Heart right ventricle (tissue), 16 donors: ENCODE data around the gene ZFP36L1. TPM values are rescaled to one million over a fixed set of nuclear protein-coding genes. Genes with fewer than 3 reads are reported as not detected.

ENCODE experiments used
- ATAC-seq, 8 donors: fragments of 200-7000 bp; cut with Tn5 transposase; one replicate each; pipeline ENCODE4 v1.9.1; 2020; ENCODE audit warnings: mild to moderate bottlenecking in 8 of 8, moderate library complexity in 8 of 8, moderate number of reproducible peaks in 1 of 8
- DNase-seq, 2 donors: peaks; one replicate each; pipeline ENCODE4 v3.0.0-alpha.2; 2020
- H3K27ac ChIP-seq, 10 donors: fragments of 200-600 bp; sonication (generic) in 2 of 10; one replicate each; pipeline versions ENCODE4 v1.5.0 to v1.8.0; 2020 to 2022; ENCODE audit warnings: mild to moderate bottlenecking in 3 of 10
- H3K27me3 ChIP-seq, 7 donors: fragments of 200-600 bp; one replicate each; pipeline ENCODE4 v1.8.0; 2021 to 2022; ENCODE audit warnings: mild to moderate bottlenecking in 2 of 7
- H3K36me3 ChIP-seq, 9 donors: fragments of 200-600 bp; sonication (generic) in 1 of 9; one replicate each; pipeline versions ENCODE4 v1.5.0 to v1.8.0; 2020 to 2022; ENCODE audit warnings: mild to moderate bottlenecking in 2 of 9
- H3K4me1 ChIP-seq, 9 donors: fragments of 200-600 bp; sonication (generic) in 1 of 9; one replicate each; pipeline versions ENCODE4 v1.5.0 to v1.8.0; 2020 to 2022; ENCODE audit warnings: mild to moderate bottlenecking in 4 of 9
- H3K4me3 ChIP-seq, 10 donors: fragments of 200-600 bp; sonication (generic) in 2 of 10; one replicate each; pipeline versions ENCODE4 v1.5.0 to v1.8.0; 2020 to 2022; ENCODE audit warnings: mild to moderate bottlenecking in 7 of 10, moderate library complexity in 2 of 10
- H3K9me3 ChIP-seq, 11 donors: fragments of 200-600 bp in 10 of 11; sonication (generic) in 2 of 11; one replicate each; pipeline versions ENCODE4 v1.5.0 to v1.8.0; 2013 to 2022; ENCODE audit warnings: mild to moderate bottlenecking in 2 of 11, control low read depth in 1 of 11, moderate library complexity in 1 of 11
- WGBS, 2 donors: extraction: QIAGEN DNeasy Blood & Tissue Kit; methylation state at CpG; one replicate each; pipeline ENCODE4 v1.1.7; 2013; ENCODE audit warnings: inconsistent platforms in 1 of 2; 5-methylcytosine and 5-hydroxymethylcytosine counted together
- intact Hi-C, 10 donors: fragments of 100-400 bp; cut with DNase I; formaldehyde crosslinking; loops; one replicate each; pipeline versions ENCODE4 v1.11.1 to v1.14.2; 2022
- polyA plus RNA-seq, 2 donors: library from polyadenylated mRNA; stranded (reverse); fragments of 200-250 nt; gene quantifications; one replicate each; pipeline ENCODE4 v1.2.3, GENCODE V29; 2013
- total RNA-seq, 10 donors: library from RNA; stranded (reverse); fragmentation: NEBNext Ultra II Directional in 3 of 10; extraction: Animal tissue kit (Norgen Biotek cat#: 25700) in 3 of 10; gene quantifications; one replicate each; pipeline versions ENCODE4 v1.2.1 to v1.2.4, GENCODE V29; 2021 to 2023
- TF ChIP-seq, protein P1 (sequence below), 9 donors: fragments of 200-600 bp; sonication (generic) in 2 of 9; IDR thresholded peaks; one replicate each; pipeline versions ENCODE4 v1.5.0 to v1.8.0; 2021 to 2022; ENCODE audit warnings: antibody characterized with exemption in 9 of 9, mild to moderate bottlenecking in 5 of 9, moderate library complexity in 1 of 9
- donor health status: Arrhythmogenic right ventricular cardiomyopathy.
- donor health status: ischemic (EF 13 %, LVEDD 7.1; RV severe dilation, severe dysfunction).
- donor health status: healthy with polysubstance abuse.
- donor health status: DM: no; HTN: yes; CAD: no.
- donor health status: DM: no; HTN: no; CAD: no.
- donor health status: ischemic (EF 25% LVEDD 6.9; RV normal size, moderate dysfunction).
- donor health status: ischemic (EF 25% LVEDD 5.7; RV mildly dilated, moderate dysfunction).
- donor health status: healthy.
- donor health status: DM: yes; HTN: yes; CAD: no.
- donor health status: Ischemic cardiomyopathy.
- donor health status: ischemic (EF 35%, LVEDD 5.7; RV mildly dilated, moderate dysfunction).
- donor health status: nonischemic (EF 11% LVEDD 7.7; RV severe dilation, severe dysfunction).
- donor health status: DM: yes; HTN: yes; CAD: no.
- donor health status: PGD.
- donor health status: ischemic (EF 29% LVEDD 5.4; RV normal size, mild dysfunction).
- donor health status: nonischemic (EF 23%, LVEDD 6.1; RV moderate dilation, normal function).

ZFP36L1 gene
- total and polyA plus RNA-seq, 12 donors, result 40.8 to 127 (median 53.1) TPM

DNA sequence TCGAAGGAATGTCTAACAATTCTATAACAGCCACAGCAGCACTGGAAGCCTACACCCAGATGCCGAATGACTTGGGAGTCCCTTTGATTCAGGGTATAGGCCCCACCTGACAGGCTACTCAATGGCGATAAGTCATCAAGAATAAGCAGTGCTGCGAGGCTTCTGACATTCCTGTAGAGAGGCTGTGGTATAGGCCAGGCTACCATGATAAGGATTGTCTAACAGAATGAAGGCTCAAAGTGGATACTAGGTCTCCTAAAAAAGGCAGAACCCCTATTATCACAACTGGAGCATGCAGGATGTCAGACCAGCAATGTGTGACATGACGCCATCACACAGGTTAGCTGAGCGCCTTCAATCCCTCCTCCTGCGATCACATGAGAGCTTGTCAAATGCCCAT lies 53.2 kb downstream of the ZFP36L1 start:
- intact Hi-C loops, result no loop called here
- Histone ChIP-seq H3K9me3 (peaks cover 0 to 7% (median 0%) of the 10 kb centered on the region in 11 donors), H3K4me1 (peaks cover 2 to 43% (median 23%) of the 10 kb centered on the region in 9 donors), H3K27ac (no peak overlapping the region), H3K4me3 (no peak overlapping the region), H3K36me3 (no peaks in the 10 kb centered on the region), H3K27me3 (peaks cover 0 to 17% (median 0%) of the 10 kb centered on the region in 7 donors)
- TF ChIP-seq, protein P1, sequence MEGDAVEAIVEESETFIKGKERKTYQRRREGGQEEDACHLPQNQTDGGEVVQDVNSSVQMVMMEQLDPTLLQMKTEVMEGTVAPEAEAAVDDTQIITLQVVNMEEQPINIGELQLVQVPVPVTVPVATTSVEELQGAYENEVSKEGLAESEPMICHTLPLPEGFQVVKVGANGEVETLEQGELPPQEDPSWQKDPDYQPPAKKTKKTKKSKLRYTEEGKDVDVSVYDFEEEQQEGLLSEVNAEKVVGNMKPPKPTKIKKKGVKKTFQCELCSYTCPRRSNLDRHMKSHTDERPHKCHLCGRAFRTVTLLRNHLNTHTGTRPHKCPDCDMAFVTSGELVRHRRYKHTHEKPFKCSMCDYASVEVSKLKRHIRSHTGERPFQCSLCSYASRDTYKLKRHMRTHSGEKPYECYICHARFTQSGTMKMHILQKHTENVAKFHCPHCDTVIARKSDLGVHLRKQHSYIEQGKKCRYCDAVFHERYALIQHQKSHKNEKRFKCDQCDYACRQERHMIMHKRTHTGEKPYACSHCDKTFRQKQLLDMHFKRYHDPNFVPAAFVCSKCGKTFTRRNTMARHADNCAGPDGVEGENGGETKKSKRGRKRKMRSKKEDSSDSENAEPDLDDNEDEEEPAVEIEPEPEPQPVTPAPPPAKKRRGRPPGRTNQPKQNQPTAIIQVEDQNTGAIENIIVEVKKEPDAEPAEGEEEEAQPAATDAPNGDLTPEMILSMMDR (IDR thresholded peaks at IDR 0.05), result no peak
- 78 to 91% methylated on average over 7 of the region's 7 CpGs for WGBS, 2 donors
- DNase-seq (no peak), ATAC-seq (no peak)

DNA sequence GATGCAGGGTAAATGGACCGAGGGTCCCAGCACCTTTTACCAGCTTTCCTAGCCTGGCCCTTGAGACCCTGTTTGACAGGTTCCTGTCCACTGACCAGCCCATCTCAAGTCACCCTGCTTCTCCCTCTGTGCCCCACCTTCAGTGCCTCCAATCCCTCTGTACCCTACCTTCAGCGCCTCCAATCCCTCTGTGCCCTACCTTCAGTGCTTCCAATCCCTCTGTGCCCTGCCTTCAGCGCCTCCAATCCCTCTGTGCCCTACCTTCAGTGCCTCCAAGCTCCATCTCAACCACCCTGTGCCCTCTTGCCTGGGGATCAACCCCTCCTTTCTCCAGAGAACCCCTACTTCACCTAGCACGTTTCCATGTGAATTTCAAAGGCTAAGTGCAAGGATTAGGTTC lies 54.3 kb downstream of the ZFP36L1 start:
- WGBS, 2 donors, result 97 to 100% methylated on average over 4 of the region's 4 CpGs
- peaks cover 0 to 7% (median 0%) of the 10 kb centered on the region in 11 donors for H3K9me3 ChIP-seq
- no peak overlapping the region for H3K27ac ChIP-seq
- H3K4me3 ChIP-seq, result no peak overlapping the region
- ATAC-seq (no peak), DNase-seq (no peak)
- peaks cover 5 to 54% (median 35%) of the 10 kb centered on the region in 9 donors for H3K4me1 ChIP-seq
- H3K27me3 ChIP-seq, result peaks cover 0 to 11% (median 0%) of the 10 kb centered on the region in 7 donors
- TF ChIP-seq, protein P1 (IDR thresholded peaks at IDR 0.05), result no peak
- no peaks in the 10 kb centered on the region for H3K36me3 ChIP-seq
- intact Hi-C loops, result no loop called here

Other genes starting within 250 kb of the ZFP36L1 start
- gene ACTN1, start 186.2 kb upstream of the ZFP36L1 start, total RNA-seq, result 100 to 1,000 TPM in 6 of 10 donors, 10 to 100 TPM in 4; 82.5 to 235 (median 112) TPM
- 100 to 1,000 TPM in 1 of 2 donors, 10 to 100 TPM in 1; 67.2 to 104 TPM for gene ACTN1, start 186.2 kb upstream of the ZFP36L1 start, polyA plus RNA-seq